Osteoblast (primary cell): ENCODE results near the gene SLC22A5. TPM values are rescaled to one million over a fixed set of nuclear protein-coding genes. Genes with fewer than 3 reads are reported as not detected.
"Not testable (repeated sequence)": the region's sequence is repeated elsewhere in the genome, so short reads cannot be mapped to it uniquely, and the experiment has no call there.

ENCODE experiments used
- DNase-seq: peaks from one replicate; pipeline ENCODE4 v3.0.0; 2011; ENCODE audit warnings: low spot score, mixed read lengths; ENCODE audit not compliant: insufficient read length; ENCODE audit errors: missing footprints
- H2AFZ ChIP-seq: 2 replicates; pipeline ENCODE4 v1.6.0; 2011; ENCODE audit warnings: mild to moderate bottlenecking, low read length
- H3K27ac ChIP-seq: 2 replicates; pipeline ENCODE4 v1.5.1; 2011; ENCODE audit warnings: mild to moderate bottlenecking, low read depth, low read length, moderate library complexity
- H3K27me3 ChIP-seq: 2 replicates; pipeline ENCODE4 v1.6.0; 2012; ENCODE audit warnings: mild to moderate bottlenecking, control low read depth, inconsistent platforms, low read length, moderate library complexity; ENCODE audit not compliant: insufficient read depth
- H3K36me3 ChIP-seq: 2 replicates; pipeline ENCODE4 v1.5.1; 2011; ENCODE audit warnings: mild to moderate bottlenecking, low read length, control low read depth, moderate library complexity; ENCODE audit not compliant: insufficient read depth
- H3K4me1 ChIP-seq: 2 replicates; pipeline ENCODE4 v1.5.1; 2011; ENCODE audit warnings: mild to moderate bottlenecking, low read length, control low read depth, moderate library complexity; ENCODE audit not compliant: insufficient read depth
- H3K4me2 ChIP-seq: 2 replicates; pipeline ENCODE4 v1.6.0; 2011; ENCODE audit warnings: mild to moderate bottlenecking, low read length; ENCODE audit not compliant: insufficient read depth
- H3K4me3 ChIP-seq: fragments of 200-600 bp; sonication (generic); 3 replicates; pipeline ENCODE4 v1.5.1; 2012; ENCODE audit warnings: mild to moderate bottlenecking, low read length, inconsistent platforms; ENCODE audit not compliant: insufficient read depth
- H3K79me2 ChIP-seq: 2 replicates; pipeline ENCODE4 v1.6.0; 2012; ENCODE audit warnings: mild to moderate bottlenecking, low read length, control low read depth, inconsistent platforms; ENCODE audit not compliant: insufficient read depth
- H3K9me3 ChIP-seq: 2 replicates; pipeline ENCODE4 v1.5.1; 2011; ENCODE audit warnings: low read depth, low read length, control low read depth
- H4K20me1 ChIP-seq: 2 replicates; pipeline ENCODE4 v1.6.0; 2012; ENCODE audit warnings: mild to moderate bottlenecking, low read length, control low read depth; ENCODE audit not compliant: insufficient read depth
- total RNA-seq: library from RNA; depleted of rRNA; stranded (reverse); fragments of >200 nt; gene quantifications from 2 replicates; pipeline ENCODE4 v1.2.3, GENCODE V29; 2012
- TF ChIP-seq, protein P1 (sequence below): IDR thresholded peaks from 2 replicates; pipeline ENCODE4 v1.5.1; 2011; ENCODE audit warnings: mild to moderate bottlenecking, low read depth, low read length, moderate library complexity; ENCODE audit errors: extremely low read depth

Gene SLC22A5
- total RNA-seq, 1 donor: 5.4 TPM

- Histone ChIP-seq H4K20me1 (no peaks in the 10 kb centered on the region), H3K27ac (peak overlapping the region; percentile 90), H2AFZ (no peak overlapping the region), H3K4me1 (peaks cover 56% of the 10 kb centered on the region), H3K36me3 (no peaks in the 10 kb centered on the region), H3K9me3 (no peaks in the 10 kb centered on the region), H3K79me2 (peaks cover 59% of the 10 kb centered on the region), H3K4me3 (peak overlapping the region; percentile 24), H3K4me2 (peak overlapping the region; percentile 47), H3K27me3 (no peaks in the 10 kb centered on the region)
- TF ChIP-seq, protein P1, sequence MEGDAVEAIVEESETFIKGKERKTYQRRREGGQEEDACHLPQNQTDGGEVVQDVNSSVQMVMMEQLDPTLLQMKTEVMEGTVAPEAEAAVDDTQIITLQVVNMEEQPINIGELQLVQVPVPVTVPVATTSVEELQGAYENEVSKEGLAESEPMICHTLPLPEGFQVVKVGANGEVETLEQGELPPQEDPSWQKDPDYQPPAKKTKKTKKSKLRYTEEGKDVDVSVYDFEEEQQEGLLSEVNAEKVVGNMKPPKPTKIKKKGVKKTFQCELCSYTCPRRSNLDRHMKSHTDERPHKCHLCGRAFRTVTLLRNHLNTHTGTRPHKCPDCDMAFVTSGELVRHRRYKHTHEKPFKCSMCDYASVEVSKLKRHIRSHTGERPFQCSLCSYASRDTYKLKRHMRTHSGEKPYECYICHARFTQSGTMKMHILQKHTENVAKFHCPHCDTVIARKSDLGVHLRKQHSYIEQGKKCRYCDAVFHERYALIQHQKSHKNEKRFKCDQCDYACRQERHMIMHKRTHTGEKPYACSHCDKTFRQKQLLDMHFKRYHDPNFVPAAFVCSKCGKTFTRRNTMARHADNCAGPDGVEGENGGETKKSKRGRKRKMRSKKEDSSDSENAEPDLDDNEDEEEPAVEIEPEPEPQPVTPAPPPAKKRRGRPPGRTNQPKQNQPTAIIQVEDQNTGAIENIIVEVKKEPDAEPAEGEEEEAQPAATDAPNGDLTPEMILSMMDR: no peak
- peak; percentile 81 for DNase-seq
Observed at GRCh38 chr5:132414634-132415378, 45.3 kb downstream of the SLC22A5 start.

GRCh38 chr5:132415516-132415915, 46.0 kb downstream of the SLC22A5 start:
- H3K27me3 ChIP-seq, H4K20me1 ChIP-seq, H3K36me3 ChIP-seq, DNase-seq, H3K9me3 ChIP-seq, H3K4me3 ChIP-seq, H2AFZ ChIP-seq: not testable (repeated sequence)
- peak overlapping the region; percentile 90 for H3K27ac ChIP-seq
- peaks cover 56% of the 10 kb centered on the region for H3K79me2 ChIP-seq
- H3K4me2 ChIP-seq: peak overlapping the region; percentile 47
- peaks cover 59% of the 10 kb centered on the region for H3K4me1 ChIP-seq

- no peak overlapping the region for H3K4me3 ChIP-seq
- H2AFZ ChIP-seq: no peak overlapping the region
- no peak overlapping the region for H3K4me2 ChIP-seq
- no peak for DNase-seq
- peaks cover 48% of the 10 kb centered on the region for H3K79me2 ChIP-seq
- H4K20me1 ChIP-seq: no peaks in the 10 kb centered on the region
- no peaks in the 10 kb centered on the region for H3K27me3 ChIP-seq
- H3K27ac ChIP-seq: no peak overlapping the region
- H3K36me3 ChIP-seq: no peaks in the 10 kb centered on the region
- H3K4me1 ChIP-seq: peaks cover 64% of the 10 kb centered on the region
- TF ChIP-seq, protein P1: no peak
- H3K9me3 ChIP-seq: no peaks in the 10 kb centered on the region
Observed at GRCh38 chr5:132416306-132417009, 46.9 kb downstream of the SLC22A5 start.

GRCh38 chr5:132417010-132417439, 47.5 kb downstream of the SLC22A5 start:
- Histone ChIP-seq H2AFZ (no peak overlapping the region), H3K36me3 (no peaks in the 10 kb centered on the region), H3K4me2 (no peak overlapping the region), H3K4me1 (peaks cover 59% of the 10 kb centered on the region), H4K20me1 (no peaks in the 10 kb centered on the region), H3K79me2 (peaks cover 43% of the 10 kb centered on the region), H3K4me3 (no peak overlapping the region), H3K9me3 (no peaks in the 10 kb centered on the region), H3K27ac (no peak overlapping the region), H3K27me3 (no peaks in the 10 kb centered on the region)
- DNase-seq: no peak
- TF ChIP-seq, protein P1: no peak
